Measurements from ENCODE around the gene CCL14. TPM values are rescaled to one million over a fixed set of nuclear protein-coding genes. Genes with fewer than 3 reads are reported as not detected.

The CCL14 gene
- total and polyA plus RNA-seq, 2 of the 13 experiments (the other 11 are each of a cell fraction or from before 2014, with no cell fraction given): 1.1 to 1.7 TPM

- TF ChIP-seq PRPF4 (IDR thresholded peaks at IDR 0.05; ENCODE audit: low read depth, low read length, poor library complexity, severe bottlenecking) (no peak), ZNF781 (CRISPR knock-in tag; IDR thresholded peaks at IDR 0.05; ENCODE audit: borderline replicate concordance, not compliant biosample characterization) (no peak), SMYD3 (CRISPR knock-in tag; IDR thresholded peaks at IDR 0.05) (0 out of 2 replicates have a peak, but pooled peaks have one; percentile 24), HMG20B (CRISPR knock-in tag; conservative IDR thresholded peaks at IDR 0.05) (no peak), ZNF850 (CRISPR knock-in tag; conservative IDR thresholded peaks at IDR 0.05) (no peak), DMTF1 (CRISPR knock-in tag; IDR thresholded peaks at IDR 0.05) (no peak), DDIT3 (CRISPR knock-in tag; IDR thresholded peaks at IDR 0.05) (no peak), HMG20A (CRISPR knock-in tag; IDR thresholded peaks at IDR 0.05; ENCODE audit: borderline replicate concordance) (no peak), TRIM24 (CRISPR knock-in tag; IDR thresholded peaks at IDR 0.05) (no peak), SRSF1 (optimal IDR thresholded peaks at IDR 0.05; ENCODE audit: low read depth, low read length) (no peak), HES4 (CRISPR knock-in tag; IDR thresholded peaks at IDR 0.05; ENCODE audit: borderline replicate concordance) (no peak), TFE3 (CRISPR knock-in tag; IDR thresholded peaks at IDR 0.05) (peak; percentile 79), FOSL1 (CRISPR knock-in tag; IDR thresholded peaks at IDR 0.05; ENCODE audit: borderline replicate concordance) (no peak), ZNF577 (CRISPR knock-in tag; IDR thresholded peaks at IDR 0.05; ENCODE audit: borderline replicate concordance, low read depth) (no peak), E2F2 (CRISPR knock-in tag; IDR thresholded peaks at IDR 0.05; ENCODE audit: borderline replicate concordance) (no peak), ZNF704 (CRISPR knock-in tag; IDR thresholded peaks at IDR 0.05; ENCODE audit: borderline replicate concordance) (no peak), ZNF3 (CRISPR knock-in tag; IDR thresholded peaks at IDR 0.05) (no peak), ZBTB43 (CRISPR knock-in tag; conservative IDR thresholded peaks at IDR 0.05) (no peak), ZNF343 (CRISPR knock-in tag; IDR thresholded peaks at IDR 0.05) (0 out of 2 replicates have a peak, but pooled peaks have one; percentile 32), FIP1L1 (IDR thresholded peaks at IDR 0.05; ENCODE audit: borderline replicate concordance, insufficient read depth, low read depth, low read length) (no peak), SIX1 (CRISPR knock-in tag; IDR thresholded peaks at IDR 0.05; ENCODE audit: borderline replicate concordance) (peak; percentile 20; the same call in 1 of the 2 replicates)
Observed at GRCh38 chr17:36001862-36002603, 15.5 kb upstream of the CCL14 start (continued).
